Measurements from ENCODE around the gene R3HDM4.

R3HDM4 gene

GRCh38 chr19:947707-948539, 34.9 kb upstream of the R3HDM4 start:
- DNase-seq (ENCODE audit: low read depth in 2 of 2, low spot score in 1 of 2): no peak

- no peak for DNase-seq (ENCODE audit: low read depth in 2 of 2, low spot score in 1 of 2)
Observed at GRCh38 chr19:947090-947706, 34.2 kb upstream of the R3HDM4 start.

GRCh38 chr19:945401-946252, 32.6 kb upstream of the R3HDM4 start:
- no peak for DNase-seq (ENCODE audit: low read depth in 2 of 2, low spot score in 1 of 2)

- DNase-seq (ENCODE audit: low read depth in 2 of 2, low spot score in 1 of 2): no peak
Observed at GRCh38 chr19:944663-945241, 31.7 kb upstream of the R3HDM4 start.

GRCh38 chr19:944171-944567, 31.1 kb upstream of the R3HDM4 start:
- no peak for DNase-seq (ENCODE audit: low read depth in 2 of 2, low spot score in 1 of 2)

GRCh38 chr19:943551-944170, 30.6 kb upstream of the R3HDM4 start:
- DNase-seq (ENCODE audit: low read depth in 2 of 2, low spot score in 1 of 2): no peak

GRCh38 chr19:942133-942645, 29.2 kb upstream of the R3HDM4 start:
- no peak for DNase-seq (ENCODE audit: low read depth in 2 of 2, low spot score in 1 of 2)

GRCh38 chr19:941292-942132, 28.5 kb upstream of the R3HDM4 start:
- DNase-seq (ENCODE audit: low read depth in 2 of 2, low spot score in 1 of 2): no peak

GRCh38 chr19:940591-941291, 27.7 kb upstream of the R3HDM4 start:
- DNase-seq (ENCODE audit: low read depth in 2 of 2, low spot score in 1 of 2): peak; percentile 29 to 38

- no peak for DNase-seq (ENCODE audit: low read depth in 2 of 2, low spot score in 1 of 2)
Observed at GRCh38 chr19:939922-940321, 26.9 kb upstream of the R3HDM4 start.

- DNase-seq (ENCODE audit: low read depth in 2 of 2, low spot score in 1 of 2): no peak
Observed at GRCh38 chr19:939439-939838, 26.4 kb upstream of the R3HDM4 start.

- no peak for DNase-seq (ENCODE audit: low read depth in 2 of 2, low spot score in 1 of 2)
Observed at GRCh38 chr19:938233-938923, 25.4 kb upstream of the R3HDM4 start.

- peak in 1 of 2 donors; percentile 52 for DNase-seq (ENCODE audit: low read depth in 2 of 2, low spot score in 1 of 2)
Observed at GRCh38 chr19:937259-937694, 24.3 kb upstream of the R3HDM4 start.

GRCh38 chr19:936175-936546, 23.1 kb upstream of the R3HDM4 start:
- DNase-seq (ENCODE audit: low read depth in 2 of 2, low spot score in 1 of 2): no peak

- no peak for DNase-seq (ENCODE audit: low read depth in 2 of 2, low spot score in 1 of 2)
Observed at GRCh38 chr19:934865-935479, 22.0 kb upstream of the R3HDM4 start.

GRCh38 chr19:934197-934840, 21.3 kb upstream of the R3HDM4 start:
- DNase-seq (ENCODE audit: low read depth in 2 of 2, low spot score in 1 of 2): no peak

GRCh38 chr19:933553-933882, 20.5 kb upstream of the R3HDM4 start:
- DNase-seq (ENCODE audit: low read depth in 2 of 2, low spot score in 1 of 2): no peak

Data from stimulated activated CD8-positive, alpha-beta memory T cell treated with anti-CD3 and anti-CD28 coated beads, Interleukin-4, amount 100 ng/mL, for 4 hours (primary cell).